Endothelial cell of umbilical vein (primary cell): ENCODE results near the gene TNRC6B. TPM values are rescaled to one million over a fixed set of nuclear protein-coding genes. Genes with fewer than 3 reads are reported as not detected.

ENCODE experiments used
- BruUV-seq: library from RNA; stranded (reverse); fragments of 400-500 nt; replicated peaks from 2 replicates; lab custom pipeline; 2021; lab: Mats Ljungman, UMichigan
- CTCF ChIA-PET: fragments of 300-600, 350-600 bp; sonication (Branson Sonifier 250); formaldehyde crosslinking; loops from one replicate; lab custom pipeline; 2021; ENCODE audit warnings: antibody characterized with exemption, inconsistent platforms; lab: Charles Lee
- POLR2A ChIA-PET: fragments of 300-600, 350-600 bp; sonication (Branson Sonifier 250); formaldehyde crosslinking; loops from one replicate; lab custom pipeline; 2021; ENCODE audit warnings: antibody characterized with exemption, inconsistent platforms; lab: Charles Lee
- DNase-seq: peaks from one replicate; pipeline ENCODE4 v3.0.0-alpha.2; 2011; ENCODE audit warnings: low read depth, low spot score
- FAIRE-seq: peaks from 2 replicates; lab custom pipeline; 2011; peaks lifted over from hg19 to GRCh38; lab: Jason Lieb, UNC
- H2AFZ ChIP-seq: 2 replicates; pipeline ENCODE4 v1.6.0; 2012; ENCODE audit warnings: low read depth, low read length, control low read depth, inconsistent platforms
- H3K27ac ChIP-seq: 2 replicates; pipeline ENCODE4 v1.5.1; 2011; ENCODE audit warnings: low read depth, mild to moderate bottlenecking, control low read depth, low read length, moderate library complexity; ENCODE audit not compliant: insufficient read depth
- H3K27me3 ChIP-seq, 2 experiments: 2 replicates each; pipeline versions ENCODE4 v1.6.0 to v1.6.1; 2011; ENCODE audit warnings: low read length in 2 of 2, mixed read lengths in 1 of 2; ENCODE audit not compliant: control insufficient read depth in 2 of 2, insufficient read depth in 2 of 2
- H3K36me3 ChIP-seq, 2 experiments: 2 replicates in 1 of 2; 3 replicates in 1 of 2; pipeline ENCODE4 v1.5.1; 2011; ENCODE audit warnings: low read length in 2 of 2, mild to moderate bottlenecking in 1 of 2, moderate library complexity in 1 of 2; ENCODE audit not compliant: control insufficient read depth in 2 of 2, insufficient read depth in 2 of 2; ENCODE audit errors: extremely low read depth in 1 of 2
- H3K4me1 ChIP-seq: 3 replicates; pipeline ENCODE4 v1.5.1; 2011; ENCODE audit warnings: mild to moderate bottlenecking, low read length; ENCODE audit not compliant: control insufficient read depth, insufficient read depth; ENCODE audit errors: extremely low read depth
- H3K4me2 ChIP-seq: 2 replicates; pipeline ENCODE4 v1.6.1; 2011; ENCODE audit warnings: low read length, control low read depth, mixed read lengths; ENCODE audit not compliant: insufficient read depth
- H3K4me3 ChIP-seq, 3 experiments: fragments of 200-600 bp in 1 of 3; sonication (generic), shearing (Covaris generic) in 1 of 3; replicated peaks in 1 of 3; 2 replicates each; pipeline ENCODE4 v1.5.1; 2011 to 2016; ENCODE audit warnings: control low read depth in 3 of 3, low read length in 3 of 3, mild to moderate bottlenecking in 2 of 3, inconsistent platforms in 1 of 3, low read depth in 1 of 3, moderate library complexity in 1 of 3; ENCODE audit not compliant: insufficient read depth in 1 of 3
- H3K79me2 ChIP-seq: 2 replicates; pipeline ENCODE4 v1.6.0; 2012; ENCODE audit warnings: low read length, inconsistent platforms; ENCODE audit not compliant: control insufficient read depth, insufficient read depth
- H3K9ac ChIP-seq: replicated peaks from 2 replicates; pipeline ENCODE3; 2011; ENCODE audit warnings: low read length, control low read depth; ENCODE audit not compliant: insufficient read depth; ENCODE audit errors: extremely low read depth
- H3K9me1 ChIP-seq: replicated peaks from 3 replicates; pipeline ENCODE4 v1.6.0; 2011; ENCODE audit warnings: mild to moderate bottlenecking, low read length; ENCODE audit not compliant: control insufficient read depth, insufficient read depth; ENCODE audit errors: extremely low read depth
- H3K9me3 ChIP-seq: replicated peaks from 2 replicates; pipeline ENCODE4 v1.5.1; 2012; ENCODE audit warnings: low read length, inconsistent platforms; ENCODE audit not compliant: control insufficient read depth, insufficient read depth
- H4K20me1 ChIP-seq: replicated peaks from 2 replicates; pipeline ENCODE3; 2011; ENCODE audit warnings: mild to moderate bottlenecking, low read length; ENCODE audit not compliant: control insufficient read depth, insufficient read depth; ENCODE audit errors: extremely low read depth
- CTCF ChIP-seq, 2 donors: IDR thresholded peaks; 1 replicate in 1 of 2; 2 replicates in 1 of 2; pipeline ENCODE4 v1.5.1; 2011; ENCODE audit warnings: low read length in 2 of 2, mild to moderate bottlenecking in 2 of 2, moderate library complexity in 2 of 2, control low read depth in 1 of 2, inconsistent platforms in 1 of 2, low read depth in 1 of 2; ENCODE audit not compliant: insufficient read depth in 1 of 2; ENCODE audit errors: extremely low read depth in 1 of 2
- EZH2 ChIP-seq: IDR thresholded peaks from 2 replicates; pipeline ENCODE4 v1.6.1; 2012; ENCODE audit warnings: borderline replicate concordance, low read depth, mild to moderate bottlenecking, moderate library complexity, low read length, inconsistent platforms; ENCODE audit not compliant: severe bottlenecking
- FOS ChIP-seq: IDR thresholded peaks from 2 replicates; pipeline ENCODE4 v1.6.1; 2011; ENCODE audit warnings: mild to moderate bottlenecking, low read length, moderate library complexity, borderline replicate concordance; ENCODE audit not compliant: insufficient read depth
- GATA2 ChIP-seq: IDR thresholded peaks from 2 replicates; pipeline ENCODE4 v1.7.0; 2011; ENCODE audit warnings: low read depth, mild to moderate bottlenecking, moderate library complexity, mixed read lengths, low read length; ENCODE audit not compliant: insufficient read length, insufficient read depth
- JUN ChIP-seq: IDR thresholded peaks from 2 replicates; pipeline ENCODE4 v1.6.1; 2011; ENCODE audit warnings: borderline replicate concordance, low read depth; ENCODE audit not compliant: insufficient read length, insufficient read depth
- MAX ChIP-seq: IDR thresholded peaks from 2 replicates; pipeline ENCODE4 v1.6.1; 2011; ENCODE audit not compliant: insufficient read depth, insufficient read length
- MYC ChIP-seq: IDR thresholded peaks from one replicate; pipeline ENCODE4 v1.6.1; 2011; ENCODE audit warnings: mild to moderate bottlenecking, low read depth, low read length
- POLR2A ChIP-seq: IDR thresholded peaks from 2 replicates; pipeline ENCODE4 v1.6.1; 2012; ENCODE audit warnings: low read depth, mild to moderate bottlenecking, control low read depth, low read length
- POLR2AphosphoS5 ChIP-seq: IDR thresholded peaks from 2 replicates; pipeline ENCODE4 v1.6.1; 2012; ENCODE audit warnings: low read depth, mild to moderate bottlenecking, control low read depth, low read length, moderate library complexity; ENCODE audit not compliant: insufficient read depth
- dilution Hi-C: fragments of 300-500 bp; cut with MboI; formaldehyde crosslinking; loops from one replicate; pipeline ENCODE4 v1.15.0; 2019; ENCODE audit warnings: low sequenced_read_pairs; ENCODE audit not compliant: extremely low pct_ligation_motif_present
- intact Hi-C: fragments of 100-400 bp; cut with micrococcal nuclease; formaldehyde crosslinking; loops from one replicate; pipeline ENCODE4 v1.10.0; 2022
- polyA plus RNA-seq, 4 experiments: library from polyadenylated mRNA; depleted of rRNA in 3 of 4; stranded (reverse) in 3 of 4; unstranded in 1 of 4; fragments of >200 nt; gene quantifications; 2 replicates each; pipeline versions ENCODE4 v1.2.1 to v1.2.3, GENCODE V29; 2011 to 2012; ENCODE audit warnings: missing spikeins in 1 of 4
- total RNA-seq: library from RNA; stranded (reverse); gene quantifications from 2 replicates; pipeline ENCODE4 v1.2.3, GENCODE V29; 2021

Gene TNRC6B
- total and polyA plus RNA-seq, 2 donors (not counting 3 experiments of a cell fraction or from before 2014, with no cell fraction given): 10.6 to 37.2 TPM

GRCh38 chr22:40128989-40129388 lies 48.7 kb upstream of the TNRC6B start:
- Histone ChIP-seq H3K4me3 (no peak overlapping the region), H3K79me2 (no peaks in the 10 kb centered on the region), H3K4me1 (no peaks in the 10 kb centered on the region), H3K36me3 (no peaks in the 10 kb centered on the region), H3K27me3 (no peaks in the 10 kb centered on the region), H4K20me1 (no peaks in the 10 kb centered on the region), H3K9me3 (no peaks in the 10 kb centered on the region), H3K4me2 (no peak overlapping the region), H3K9me1 (no peaks in the 10 kb centered on the region), H3K9ac (no peak overlapping the region), H2AFZ (no peak overlapping the region), H3K27ac (no peak overlapping the region)
- POLR2A ChIA-PET: no interaction called here
- TF ChIP-seq EZH2 (no peak), GATA2 (no peak)
- dilution Hi-C loops (no loop called here), intact Hi-C loops (no loop called here)
- BruUV-seq: no TSS peak
- FAIRE-seq (no peak), DNase-seq (no peak)
- CTCF ChIA-PET: interaction anchor here (0.6 kb wide), 1 partner anchor 195 kb away, joined by 3 read pairs; no protein-coding TSS in a partner anchor

- H2AFZ ChIP-seq: no peak overlapping the region
- no peaks in the 10 kb centered on the region for H3K79me2 ChIP-seq
- dilution Hi-C loops (no loop called here), intact Hi-C loops (no loop called here)
- TF ChIP-seq POLR2AphosphoS5 (no peak), EZH2 (no peak), POLR2A (no peak), GATA2 (no peak), CTCF (IDR thresholded peaks at IDR 0.05; ENCODE audit: extremely low read depth in 1 of 2, insufficient read depth in 1 of 2, low read depth in 1 of 2, low read length in 2 of 2) (no peak), FOS (no peak), MYC (no peak), MAX (no peak), JUN (no peak)
- ChIA-PET POLR2A (no interaction called here), CTCF (interaction anchor here (0.9 to 1.5 kb wide), 4 partner anchors 11 to 20 kb away, joined by 3 to 4 read pairs (median 4); no protein-coding TSS in a partner anchor)
- H4K20me1 ChIP-seq: no peaks in the 10 kb centered on the region
- no peak overlapping the region for H3K4me3 ChIP-seq
- no peaks in the 10 kb centered on the region for H3K4me1 ChIP-seq
- DNase-seq (no peak), FAIRE-seq (no peak)
- H3K4me2 ChIP-seq: no peak overlapping the region
- no peak overlapping the region for H3K27ac ChIP-seq
- no peaks in the 10 kb centered on the region for H3K36me3 ChIP-seq
- H3K9me1 ChIP-seq: no peaks in the 10 kb centered on the region
- H3K9ac ChIP-seq: no peak overlapping the region
- BruUV-seq: no TSS peak
- peaks cover 0 to 2% of the 10 kb centered on the region in 2 experiments for H3K27me3 ChIP-seq
- no peaks in the 10 kb centered on the region for H3K9me3 ChIP-seq
These were observed 40.6 kb upstream of the TNRC6B start for GRCh38 chr22:40137132-40137531.
